Urinary bladder (tissue), 4 donors: ENCODE measurements around the gene ANKRD23. TPM values are rescaled to one million over a fixed set of nuclear protein-coding genes. Genes with fewer than 3 reads are reported as not detected.

ENCODE experiments used
- DNase-seq: peaks from one replicate; pipeline ENCODE4 v3.0.0-alpha.2; 2015; ENCODE audit errors: extremely low spot score
- H3K27ac ChIP-seq: one replicate; pipeline ENCODE4 v1.5.1; 2013; ENCODE audit warnings: low read depth, mild to moderate bottlenecking, moderate library complexity
- H3K36me3 ChIP-seq: one replicate; pipeline ENCODE4 v1.6.1; 2013; ENCODE audit warnings: mild to moderate bottlenecking, moderate library complexity; ENCODE audit not compliant: insufficient read depth
- H3K4me1 ChIP-seq: one replicate; pipeline ENCODE4 v1.6.1; 2013; ENCODE audit warnings: mild to moderate bottlenecking, moderate library complexity; ENCODE audit not compliant: insufficient read depth
- H3K4me3 ChIP-seq: one replicate; pipeline ENCODE4 v1.5.1; 2013; ENCODE audit warnings: low read depth, low read length
- WGBS: extraction: QIAGEN DNeasy Blood & Tissue Kit; methylation state at CpG from one replicate; pipeline ENCODE4 v1.1.7; 2013; 5-methylcytosine and 5-hydroxymethylcytosine counted together
- polyA plus RNA-seq: library from polyadenylated mRNA; stranded (reverse); fragments of 200-250 nt; gene quantifications from one replicate; pipeline ENCODE4 v1.2.3, GENCODE V29; 2013
- total RNA-seq: library from RNA; depleted of rRNA; stranded (reverse); fragments of >200 nt; gene quantifications from one replicate; pipeline ENCODE4 v1.2.3, GENCODE V29; 2014
- donor health status: healthy with polysubstance abuse.
- donor health status: healthy.

The ANKRD23 gene
- total and polyA plus RNA-seq, 2 donors: 2.6 to 5.1 TPM

DNA sequence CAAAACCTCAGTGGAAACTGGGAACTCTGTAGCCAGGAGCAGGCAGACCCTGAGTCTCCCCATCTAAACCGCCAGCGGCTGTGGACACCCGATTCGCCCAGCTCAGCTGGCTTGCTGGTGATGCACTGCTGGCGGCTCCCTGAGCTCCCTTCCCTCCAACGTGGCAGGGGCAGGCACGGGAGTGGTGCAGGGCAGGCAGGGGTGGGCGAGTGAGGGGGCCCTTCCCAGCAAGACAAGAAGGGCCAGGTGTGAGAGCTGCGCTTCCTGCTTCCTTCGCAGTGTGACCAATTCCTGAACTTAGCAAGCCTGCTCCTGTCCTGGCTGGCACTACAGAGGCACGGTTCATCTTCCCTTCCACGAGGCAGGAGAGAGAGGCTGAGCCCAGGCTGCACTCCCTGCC, 38.4 kb upstream of the ANKRD23 start:
- H3K27ac ChIP-seq: peak overlapping the region; percentile 51

GRCh38 chr2:96881349-96882195, 37.8 kb upstream of the ANKRD23 start:
- H3K36me3 ChIP-seq: no peaks in the 10 kb centered on the region
- WGBS: 76% methylated on average over 10 of the region's 10 CpGs
- no peak for DNase-seq
- H3K4me1 ChIP-seq: no peaks in the 10 kb centered on the region
- H3K27ac ChIP-seq: no peak overlapping the region
- no peak overlapping the region for H3K4me3 ChIP-seq

More for the DNA sequence above, 38.4 kb upstream of the ANKRD23 start:
- no peaks in the 10 kb centered on the region for H3K36me3 ChIP-seq
- no peak for DNase-seq
- H3K4me1 ChIP-seq: no peaks in the 10 kb centered on the region
- WGBS: 74% methylated on average over 12 of the region's 12 CpGs
- H3K4me3 ChIP-seq: no peak overlapping the region

DNA sequence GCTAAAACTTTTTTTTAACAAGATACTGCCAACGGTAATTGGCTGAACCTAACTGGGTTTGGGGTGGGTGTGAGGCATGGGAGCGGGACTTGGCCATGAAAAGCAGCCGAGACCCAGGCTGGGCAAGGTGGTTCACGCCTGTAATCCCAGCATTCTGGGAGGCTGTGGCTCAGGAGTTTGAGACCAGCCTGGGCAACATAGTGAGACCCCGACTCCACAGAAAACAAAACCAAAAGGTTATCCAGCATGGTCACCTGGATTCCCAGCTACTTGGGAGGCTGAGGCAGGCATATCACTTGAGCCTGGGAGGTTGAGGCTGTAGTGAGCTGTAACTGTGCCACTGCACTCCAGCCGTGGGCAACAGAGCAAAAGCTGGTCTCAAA, 37.1 kb upstream of the ANKRD23 start:
- 92% methylated on average over 6 of the region's 6 CpGs for WGBS
- H3K36me3 ChIP-seq: no peaks in the 10 kb centered on the region
- no peak overlapping the region for H3K27ac ChIP-seq
- H3K4me1 ChIP-seq: no peaks in the 10 kb centered on the region
- DNase-seq: no peak
- no peak overlapping the region for H3K4me3 ChIP-seq

DNA sequence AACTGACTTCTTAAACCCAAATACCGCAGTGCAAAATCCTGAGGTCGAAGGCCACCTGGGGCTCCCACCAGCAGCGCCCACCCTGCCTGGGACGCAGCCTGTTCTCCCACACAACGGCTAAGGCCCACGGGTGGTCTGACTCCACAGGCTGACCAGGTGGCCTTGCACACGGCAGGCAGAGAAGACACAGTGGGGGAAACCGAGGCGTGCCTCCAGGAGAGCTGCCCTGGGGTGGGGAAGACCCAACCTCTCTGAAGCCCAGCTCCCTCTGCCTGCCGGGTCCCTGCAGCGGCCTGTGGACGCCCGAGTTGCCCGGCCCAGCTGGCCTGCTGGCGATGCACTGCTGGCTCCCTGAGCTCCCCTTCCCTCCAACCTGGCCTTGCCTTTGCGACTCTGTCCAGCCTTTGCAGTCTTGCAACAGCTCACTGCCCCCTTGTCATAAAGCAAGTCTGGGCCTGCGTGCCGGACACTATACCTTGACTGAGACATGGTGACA, 35.8 kb upstream of the ANKRD23 start:
- H3K27ac ChIP-seq: no peak overlapping the region
- DNase-seq: no peak
- no peak overlapping the region for H3K4me3 ChIP-seq
- no peaks in the 10 kb centered on the region for H3K36me3 ChIP-seq
- WGBS: 91% methylated on average over 18 of the region's 18 CpGs
- H3K4me1 ChIP-seq: no peaks in the 10 kb centered on the region

GRCh38 chr2:96878796-96879544, 35.1 kb upstream of the ANKRD23 start:
- WGBS: 86% methylated on average over 22 of the region's 22 CpGs
- Histone ChIP-seq H3K4me3 (no peak overlapping the region), H3K4me1 (no peaks in the 10 kb centered on the region), H3K27ac (no peak overlapping the region), H3K36me3 (no peaks in the 10 kb centered on the region)
- no peak for DNase-seq

- H3K4me1 ChIP-seq: no peaks in the 10 kb centered on the region
- no peaks in the 10 kb centered on the region for H3K36me3 ChIP-seq
- H3K27ac ChIP-seq: no peak overlapping the region
- DNase-seq: no peak
- H3K4me3 ChIP-seq: no peak overlapping the region
- 87% methylated on average over 7 of the region's 7 CpGs for WGBS
These were observed 34.4 kb upstream of the ANKRD23 start for GRCh38 chr2:96878171-96878570.

DNA sequence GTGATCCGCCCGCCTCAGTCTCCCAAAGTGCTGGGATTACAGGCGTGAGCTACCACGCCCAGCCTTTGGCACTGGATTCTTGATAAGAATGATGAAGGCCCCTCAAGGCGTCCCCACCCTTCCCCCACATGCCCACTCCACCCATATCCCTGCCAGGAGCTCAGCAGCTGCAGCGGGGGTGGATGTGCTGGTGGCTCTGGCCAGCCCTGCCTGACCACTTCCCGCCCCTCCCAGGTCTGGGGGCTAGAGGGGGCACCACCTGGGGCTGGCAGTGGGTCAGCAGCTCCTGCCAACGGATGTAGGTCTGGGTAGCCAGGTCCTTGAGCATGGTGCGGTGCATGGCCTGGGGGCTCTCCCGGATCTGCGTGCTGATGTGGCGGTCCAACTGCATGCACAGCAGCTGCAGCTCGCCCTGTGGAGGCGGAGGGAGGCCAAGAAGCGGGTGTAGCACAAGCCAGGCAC, 33.8 kb upstream of the ANKRD23 start:
- 82% methylated on average over 15 of the region's 15 CpGs for WGBS
- no peak overlapping the region for H3K27ac ChIP-seq
- no peak overlapping the region for H3K4me3 ChIP-seq
- no peaks in the 10 kb centered on the region for H3K4me1 ChIP-seq
- no peak for DNase-seq
- H3K36me3 ChIP-seq: no peaks in the 10 kb centered on the region

GRCh38 chr2:96877042-96877451, 33.2 kb upstream of the ANKRD23 start:
- DNase-seq: no peak
- H3K36me3 ChIP-seq: no peaks in the 10 kb centered on the region
- H3K27ac ChIP-seq: no peak overlapping the region
- WGBS: 84% methylated on average over 6 of the region's 6 CpGs
- H3K4me1 ChIP-seq: no peaks in the 10 kb centered on the region
- no peak overlapping the region for H3K4me3 ChIP-seq

DNA sequence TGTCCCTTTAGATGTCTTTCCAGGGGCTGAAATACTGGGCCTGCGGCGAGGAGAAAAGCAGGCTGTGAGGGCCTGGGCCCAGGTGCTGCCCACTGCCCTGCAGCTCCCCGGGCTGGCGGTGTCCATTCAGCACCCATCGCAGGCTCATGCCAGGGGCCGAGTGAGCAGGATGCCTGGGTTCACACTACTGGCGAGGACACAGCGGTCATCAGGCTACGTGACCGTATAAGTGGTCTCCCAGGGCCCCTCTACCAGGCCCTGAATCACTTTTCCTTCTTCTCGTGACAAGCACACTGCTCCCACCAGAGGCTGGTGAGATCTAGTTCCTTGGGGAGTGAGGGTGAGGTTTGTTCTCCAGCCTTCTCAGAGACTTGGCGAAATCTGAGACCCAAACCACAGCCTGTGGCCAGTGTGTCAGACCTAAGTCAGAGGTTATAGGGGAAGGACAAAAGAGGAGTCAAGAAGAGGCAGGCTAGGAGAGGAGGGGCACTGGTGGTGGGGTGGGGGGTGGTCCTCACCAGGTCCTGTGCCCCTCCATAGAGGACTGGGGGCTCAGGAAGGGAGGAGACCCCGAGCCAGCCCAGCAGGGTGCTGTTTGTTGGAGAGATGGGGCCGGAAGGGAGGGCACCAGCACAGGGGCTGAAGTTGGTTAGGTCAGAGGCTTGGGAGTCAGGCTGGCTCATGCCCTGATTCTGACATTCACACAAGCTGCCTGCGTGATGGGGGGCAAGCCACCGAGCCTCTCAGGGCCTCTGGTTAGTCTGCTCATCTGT, 32.6 kb upstream of the ANKRD23 start:
- DNase-seq: no peak
- WGBS: 90% methylated on average over 16 of the region's 16 CpGs
- no peaks in the 10 kb centered on the region for H3K4me1 ChIP-seq
- no peaks in the 10 kb centered on the region for H3K36me3 ChIP-seq
- no peak overlapping the region for H3K27ac ChIP-seq
- H3K4me3 ChIP-seq: no peak overlapping the region

DNA sequence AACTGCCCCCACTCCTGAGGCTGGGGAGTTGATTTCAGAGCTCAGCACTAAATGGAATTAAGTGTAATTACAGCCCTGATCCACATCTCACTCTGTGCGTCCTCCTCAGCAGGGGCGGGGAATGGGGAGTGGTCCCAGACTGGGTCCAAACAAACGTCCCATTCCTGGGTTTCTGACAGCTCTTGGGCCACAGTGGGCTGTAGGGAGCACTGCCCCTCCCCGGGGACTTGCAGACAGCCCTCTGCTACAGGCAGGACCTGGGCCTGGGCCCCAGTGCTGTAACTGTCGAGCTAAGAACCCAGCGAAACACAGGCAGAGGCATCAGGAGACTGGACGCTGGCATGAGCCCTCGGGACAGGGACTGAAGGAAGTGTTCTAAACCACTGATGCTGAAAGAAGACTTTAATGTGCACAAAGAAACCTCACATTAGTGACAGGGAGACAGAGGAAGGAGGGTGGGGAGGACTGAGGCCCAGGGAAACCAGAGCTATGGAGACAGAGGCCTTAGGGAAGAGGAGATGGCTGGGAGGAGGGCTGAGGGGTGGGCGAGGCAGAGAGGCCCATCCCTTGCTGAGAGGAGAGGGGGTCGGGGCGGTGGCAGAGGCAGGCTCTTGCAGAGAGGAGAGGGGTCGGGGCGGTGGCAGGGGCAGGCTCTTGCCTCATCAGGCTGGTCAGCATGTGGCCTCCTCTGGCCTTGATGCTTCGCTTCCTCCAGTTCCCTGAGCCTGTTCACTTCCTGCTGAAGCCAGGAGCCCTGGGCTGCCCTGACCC, 31.9 kb upstream of the ANKRD23 start:
- WGBS: 72% methylated on average over 14 of the region's 14 CpGs
- Histone ChIP-seq H3K4me3 (no peak overlapping the region), H3K27ac (no peak overlapping the region), H3K4me1 (no peaks in the 10 kb centered on the region), H3K36me3 (no peaks in the 10 kb centered on the region)
- DNase-seq: no peak

GRCh38 chr2:96874198-96874831, 30.5 kb upstream of the ANKRD23 start:
- no peak for DNase-seq

DNA sequence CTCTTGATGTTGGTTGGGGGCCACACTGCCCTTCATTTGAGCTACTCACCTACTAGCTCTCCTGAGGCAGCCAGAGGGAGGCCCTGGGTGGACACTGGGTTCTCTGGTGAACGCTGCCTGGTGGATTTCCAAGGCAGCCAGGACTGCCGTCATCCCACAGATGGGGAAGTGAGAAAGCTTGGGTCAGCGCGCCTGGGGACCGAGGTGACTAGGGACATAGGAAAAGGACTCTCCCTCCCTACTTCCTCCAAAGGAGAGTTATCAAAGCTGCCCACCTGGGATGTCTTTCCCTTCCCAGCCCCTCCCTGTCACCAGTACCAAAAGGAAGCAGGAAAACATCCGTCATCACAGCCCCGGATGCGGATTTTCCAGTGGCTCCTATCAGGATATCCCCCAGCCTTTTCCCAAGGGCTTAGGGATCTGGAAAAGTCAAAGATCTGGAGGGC, 29.9 kb upstream of the ANKRD23 start:
- no peaks in the 10 kb centered on the region for H3K36me3 ChIP-seq
- H3K4me3 ChIP-seq: no peak overlapping the region
- DNase-seq: no peak
- H3K27ac ChIP-seq: no peak overlapping the region
- 54% methylated on average over 8 of the region's 8 CpGs for WGBS
- H3K4me1 ChIP-seq: no peaks in the 10 kb centered on the region

More at GRCh38 chr2:96874198-96874831, 30.5 kb upstream of the ANKRD23 start:
- Histone ChIP-seq H3K4me1 (no peaks in the 10 kb centered on the region), H3K36me3 (no peaks in the 10 kb centered on the region), H3K27ac (no peak overlapping the region), H3K4me3 (no peak overlapping the region)
- WGBS: 58% methylated on average over 18 of the region's 18 CpGs
